ENCODE measurements around the gene SPRR5.

Gene SPRR5, protein sequence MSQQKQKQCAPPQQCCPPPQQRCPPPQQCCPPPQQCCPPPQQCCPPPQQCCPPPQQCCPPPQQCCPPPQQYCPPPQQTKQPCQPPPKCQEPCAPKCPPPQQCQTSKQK

DNA sequence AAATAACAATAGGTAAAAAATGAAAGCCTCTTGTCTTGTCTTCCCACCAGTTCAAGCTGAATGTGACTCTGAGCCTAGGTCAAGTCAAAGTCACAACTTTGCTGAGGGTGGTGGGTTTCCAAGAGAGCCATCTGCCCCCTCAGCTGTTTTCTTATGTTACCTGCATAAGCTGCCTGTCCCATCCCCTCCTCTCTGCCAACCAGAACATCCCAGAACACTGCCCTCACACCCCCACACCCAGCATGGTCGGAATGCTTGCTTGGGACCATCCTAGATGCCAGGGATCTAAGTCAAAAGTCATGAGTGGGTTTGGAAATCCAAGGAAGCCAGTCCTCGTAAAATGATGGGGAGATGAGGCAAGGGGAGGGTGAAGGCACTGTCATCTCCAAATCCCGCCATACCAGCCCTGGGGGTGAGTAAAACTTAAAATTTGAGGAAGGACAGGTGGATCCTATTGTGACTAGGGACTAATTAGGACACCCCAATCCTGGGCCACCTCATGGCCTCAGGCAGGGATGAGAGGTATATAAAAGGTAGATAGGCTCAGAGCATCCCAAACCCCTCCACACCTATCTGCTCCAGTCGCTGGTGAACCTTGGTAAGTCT, at the start of gene SPRR5:
Gene SPRR5 (plus strand): TSS at position 556 of the 606 bp plus-strand sequence. CDS start 1,349 bp downstream, outside the sequence.
- no peak for DNase-seq

DNA sequence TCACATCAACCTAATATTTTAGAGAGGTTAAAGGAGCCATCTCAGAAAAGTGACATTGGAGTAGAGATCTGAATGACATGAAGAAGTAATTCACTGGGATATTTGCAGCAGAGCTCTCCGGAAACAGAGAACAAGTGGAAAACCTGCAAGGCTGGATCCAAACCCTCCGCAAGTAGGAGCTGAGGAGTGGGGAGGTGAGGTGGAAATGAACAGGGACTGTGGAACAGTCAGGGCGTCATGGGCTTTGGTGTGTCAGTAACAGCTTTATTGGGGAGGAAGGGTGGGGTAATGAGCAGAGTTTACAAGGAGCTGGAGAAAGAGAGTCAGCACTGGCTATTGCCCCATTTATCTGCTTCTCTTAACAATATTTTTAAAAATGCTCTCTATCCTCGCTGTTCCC, 48.0 kb upstream of the SPRR5 start:
- no peak for DNase-seq

DNA sequence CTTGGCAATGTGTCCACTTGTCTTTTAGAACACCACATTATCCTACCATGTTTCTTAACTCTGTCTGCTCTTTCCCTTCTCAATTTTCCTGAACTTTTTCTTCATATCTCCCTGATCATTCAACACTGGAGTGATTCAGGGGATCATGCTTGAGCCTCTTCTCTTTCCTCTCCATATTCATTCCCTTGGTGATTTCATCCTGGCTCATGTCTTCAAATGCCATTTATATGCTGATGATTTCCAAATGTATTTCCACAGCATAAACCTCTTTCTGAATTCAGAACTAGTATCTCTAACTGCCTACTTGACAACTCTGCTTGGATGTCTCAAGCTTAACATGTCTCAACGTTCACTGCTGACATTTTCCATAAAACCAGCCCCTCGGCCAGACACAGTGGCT, 47.1 kb upstream of the SPRR5 start:
- no peak for DNase-seq

DNA sequence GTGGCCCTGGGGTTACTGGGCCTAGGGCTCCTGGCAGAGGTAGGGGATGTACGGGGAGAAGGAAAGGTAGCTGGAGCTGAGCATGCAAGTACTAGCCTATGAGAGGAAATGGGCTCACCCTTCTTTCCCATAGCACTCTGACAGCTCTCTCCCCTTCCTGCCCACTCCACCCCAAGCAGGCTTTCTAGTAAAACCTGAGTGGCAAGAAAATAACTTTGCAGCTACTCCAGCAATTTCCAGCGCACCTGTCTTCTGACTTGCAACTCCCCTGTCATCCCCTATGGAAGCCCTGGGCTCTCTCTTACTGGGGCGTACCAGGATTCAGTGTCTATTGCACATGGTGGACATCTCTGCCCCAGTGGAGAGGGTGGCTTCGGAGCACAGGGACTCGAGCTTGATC, 45.4 kb upstream of the SPRR5 start:
- no peak for DNase-seq

DNA sequence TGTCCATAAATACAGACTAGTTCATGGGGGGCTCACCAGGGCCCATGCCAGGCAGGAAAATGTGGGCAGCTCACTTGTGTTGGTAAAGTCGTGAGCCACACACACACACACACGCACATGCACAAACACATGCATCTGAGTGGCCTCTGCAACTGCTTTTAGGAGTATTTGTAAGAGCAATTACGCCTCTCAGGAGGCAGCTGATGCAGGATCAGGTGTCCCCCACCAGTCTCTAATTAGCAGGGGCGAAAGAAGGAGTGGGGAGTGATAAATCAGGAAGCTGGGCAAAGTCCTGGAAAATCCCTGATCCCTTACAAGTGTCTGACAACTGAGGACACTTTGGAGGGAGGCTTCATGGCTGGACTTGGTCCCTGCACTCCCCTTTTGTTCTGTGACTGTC, 44.4 kb upstream of the SPRR5 start:
- DNase-seq = no peak

DNA sequence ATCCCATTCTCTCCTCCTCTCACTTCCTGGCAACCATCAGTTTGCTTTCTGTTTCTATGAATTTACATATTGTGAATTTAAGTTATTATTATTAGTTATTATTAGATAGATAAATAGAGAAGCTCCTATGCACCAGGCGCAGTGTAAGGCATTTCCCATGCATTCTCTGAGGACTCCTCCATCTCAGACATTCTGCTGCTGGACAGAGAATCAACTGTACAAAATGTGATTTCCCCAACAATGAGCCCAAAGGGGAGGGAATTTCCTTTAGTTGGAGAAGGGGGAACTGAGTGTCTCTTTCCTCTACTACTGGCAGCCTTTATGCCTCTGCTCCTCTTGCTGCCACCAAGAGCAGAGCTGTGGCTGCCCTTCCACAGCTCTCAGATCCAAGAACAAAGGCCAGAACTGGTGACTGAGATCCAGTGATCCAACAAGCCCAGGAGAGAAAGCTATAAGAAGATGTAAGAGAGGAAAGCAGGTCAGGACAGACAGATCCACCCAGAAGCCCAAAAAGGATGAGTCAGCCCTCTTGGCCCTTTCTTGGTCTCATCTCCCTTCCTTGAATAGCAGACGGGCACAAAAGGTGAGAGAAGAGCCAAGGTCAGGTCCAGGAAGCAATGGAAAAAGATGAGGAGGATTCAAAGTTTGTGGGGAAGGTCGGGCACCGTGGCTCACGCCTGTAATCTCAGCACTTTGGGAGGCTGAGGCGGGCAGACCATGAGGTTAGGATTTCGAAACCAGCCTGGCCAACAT, 42.1 kb upstream of the SPRR5 start:
- no peak for DNase-seq

DNA sequence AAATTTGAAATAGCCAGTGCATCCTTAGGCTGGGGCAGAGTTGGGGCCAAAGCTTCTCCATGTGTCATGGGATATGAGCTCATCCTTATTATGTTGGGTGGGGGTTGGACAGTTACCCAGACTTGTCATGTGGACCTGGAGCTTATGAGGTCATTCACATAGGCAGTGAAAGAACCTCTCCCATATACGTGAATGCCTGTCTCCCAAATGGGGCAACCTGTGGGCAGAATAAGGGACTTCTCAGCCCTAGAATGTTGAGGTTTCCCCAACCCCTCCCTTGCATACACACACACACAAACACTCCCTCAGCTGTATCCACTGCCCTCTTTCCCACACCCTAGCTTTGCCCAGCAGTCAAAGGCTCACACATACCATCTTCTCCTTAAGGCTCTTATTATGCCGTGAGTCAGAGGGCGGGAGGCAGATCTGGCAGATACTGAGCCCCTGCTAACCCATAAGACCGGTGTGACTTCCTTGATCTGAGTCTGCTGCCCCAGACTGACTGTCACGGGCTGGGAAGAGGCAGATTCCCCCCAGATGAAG, 40.9 kb upstream of the SPRR5 start:
- DNase-seq = no peak

DNA sequence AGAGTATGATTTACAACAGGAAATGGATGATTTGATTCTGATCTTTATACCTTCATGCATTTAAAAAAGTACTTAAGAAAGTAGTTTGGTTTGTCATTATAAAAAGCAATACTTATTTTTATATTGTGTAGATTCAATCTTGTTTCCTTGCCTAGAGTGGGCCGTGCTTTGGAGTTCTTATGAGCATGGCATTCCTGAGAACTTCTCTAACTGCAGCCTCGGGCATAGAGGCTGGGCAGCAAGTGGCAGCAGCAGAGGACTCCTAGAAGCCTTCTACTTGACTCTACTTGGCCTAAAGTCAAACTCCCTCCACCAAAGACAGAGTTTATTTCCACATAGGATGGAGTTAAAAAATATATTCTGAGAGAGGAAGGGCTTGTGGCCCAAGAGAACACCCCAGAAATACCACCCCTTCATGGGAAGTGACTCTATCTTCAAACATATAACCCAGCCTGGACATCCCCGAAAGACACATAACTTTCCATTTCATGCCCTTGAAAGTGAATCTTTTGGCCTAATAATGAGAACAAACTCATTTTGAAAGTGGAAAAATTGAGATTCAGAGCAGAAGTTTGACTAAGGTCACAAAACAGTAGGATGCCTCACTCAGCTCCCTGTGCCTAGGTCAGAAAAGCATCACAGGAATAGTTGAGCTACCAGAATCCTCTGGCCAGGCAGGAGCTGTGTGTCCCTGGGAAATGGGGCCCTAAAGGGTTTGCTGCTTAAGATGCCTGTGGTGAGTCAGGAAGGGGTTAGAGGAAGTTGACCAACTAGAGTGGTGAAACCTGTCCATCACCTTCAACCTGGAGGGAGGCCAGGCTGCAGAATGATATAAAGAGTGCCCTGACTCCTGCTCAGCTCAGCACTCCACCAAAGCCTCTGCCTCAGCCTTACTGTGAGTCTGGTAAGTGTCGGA, 39.1 kb upstream of the SPRR5 start, which contains the start of gene IVL:
Gene IVL (plus strand): TSS at position 861 of the 916 bp plus-strand sequence. CDS start 1,252 bp downstream, outside the sequence.
- DNase-seq = no peak

DNA sequence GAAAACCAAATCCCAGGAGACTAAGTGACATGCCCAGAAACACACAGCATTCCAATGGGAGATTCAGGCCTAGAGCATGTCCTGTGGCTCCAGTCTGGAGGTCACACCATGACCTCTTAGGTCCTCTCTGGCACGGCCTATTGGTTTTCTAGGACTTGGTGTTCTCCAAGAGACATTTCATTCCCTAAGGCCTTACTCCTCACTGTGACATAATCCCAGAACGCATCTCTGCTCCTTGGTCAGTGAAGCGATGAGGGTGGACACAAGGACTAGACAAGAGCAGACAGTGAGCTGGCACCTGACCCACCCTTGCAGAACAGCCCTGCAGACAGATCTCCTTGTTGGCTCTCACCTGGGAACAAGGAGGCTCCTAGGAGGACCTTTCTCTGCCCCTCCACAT, 37.8 kb upstream of the SPRR5 start:
- no peak for DNase-seq

DNA sequence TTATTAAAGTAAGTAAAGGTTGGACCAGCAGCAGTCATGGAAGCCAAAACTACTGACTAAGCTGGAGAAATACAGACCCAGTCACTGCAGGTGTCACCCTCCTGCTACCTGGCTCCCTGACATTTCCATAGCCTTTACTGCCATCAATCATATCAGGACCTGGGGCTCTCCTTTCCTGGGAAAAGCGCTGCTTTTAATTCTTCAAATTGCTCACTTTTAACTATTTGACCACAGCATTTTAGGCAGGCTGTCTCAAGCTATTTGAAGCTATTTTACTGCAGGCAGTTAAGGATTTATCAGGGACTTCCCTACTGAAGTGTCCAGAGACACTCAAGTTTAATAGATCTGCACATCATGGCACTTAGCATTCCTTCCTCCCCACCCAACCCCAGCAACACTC, 34.5 kb upstream of the SPRR5 start:
- DNase-seq = no peak

DNA sequence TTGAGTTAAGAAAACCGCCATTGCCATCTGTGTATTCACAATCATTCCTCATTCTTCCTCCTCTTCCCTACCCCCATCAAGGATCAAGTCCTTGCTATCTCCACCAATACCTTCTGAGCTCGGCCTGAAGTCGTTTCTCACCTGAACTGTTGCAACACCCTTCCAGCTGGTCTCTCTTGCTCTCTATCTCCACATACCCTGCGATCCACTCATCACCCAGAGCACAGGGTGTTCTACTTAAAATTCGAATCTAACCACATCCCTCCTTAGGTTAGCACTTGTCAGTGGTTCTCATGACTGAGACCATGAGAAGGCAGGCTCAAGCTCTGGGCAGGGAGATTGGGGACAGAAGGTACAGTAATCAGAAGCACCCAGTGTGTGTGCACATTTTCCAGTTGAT, 34.1 kb upstream of the SPRR5 start:
- no peak for DNase-seq

DNA sequence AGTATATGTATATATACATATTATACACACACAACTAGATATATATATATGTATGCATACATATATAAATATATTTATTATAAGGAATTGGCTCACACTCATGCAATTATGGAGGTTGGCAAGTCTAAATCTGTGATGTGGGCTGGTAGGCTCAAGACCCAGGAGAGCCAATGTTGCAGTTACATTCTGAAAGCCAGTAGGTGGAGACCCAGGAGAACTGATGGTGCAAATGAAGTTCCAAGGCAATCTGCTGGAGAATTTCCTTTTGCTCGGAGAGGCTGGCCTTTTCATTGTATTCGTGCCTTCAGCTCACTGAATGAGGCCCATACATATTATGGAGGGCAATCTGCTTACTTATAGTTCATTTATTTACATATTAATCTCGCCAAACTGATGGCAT, 29.2 kb upstream of the SPRR5 start:
- DNase-seq = no peak

DNA sequence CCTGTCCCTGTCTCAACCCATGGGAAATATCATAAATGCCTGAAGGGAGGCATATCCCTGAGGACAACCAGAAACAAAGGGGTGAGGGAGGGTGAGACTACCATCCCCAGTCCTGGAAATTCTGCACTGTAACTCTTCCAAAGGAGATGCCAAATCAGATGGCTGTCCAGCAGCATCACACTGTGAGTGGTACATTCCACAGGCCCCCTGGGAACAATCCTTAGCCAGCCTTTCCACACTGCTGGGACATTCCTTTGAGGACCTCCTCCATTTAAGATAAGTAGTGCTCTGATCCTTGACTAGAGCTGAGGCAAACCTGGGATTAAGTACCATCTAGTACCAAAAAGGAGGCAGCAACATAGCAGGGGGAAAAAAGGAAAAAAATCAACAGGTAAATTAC, 27.9 kb upstream of the SPRR5 start:
- no peak for DNase-seq

DNA sequence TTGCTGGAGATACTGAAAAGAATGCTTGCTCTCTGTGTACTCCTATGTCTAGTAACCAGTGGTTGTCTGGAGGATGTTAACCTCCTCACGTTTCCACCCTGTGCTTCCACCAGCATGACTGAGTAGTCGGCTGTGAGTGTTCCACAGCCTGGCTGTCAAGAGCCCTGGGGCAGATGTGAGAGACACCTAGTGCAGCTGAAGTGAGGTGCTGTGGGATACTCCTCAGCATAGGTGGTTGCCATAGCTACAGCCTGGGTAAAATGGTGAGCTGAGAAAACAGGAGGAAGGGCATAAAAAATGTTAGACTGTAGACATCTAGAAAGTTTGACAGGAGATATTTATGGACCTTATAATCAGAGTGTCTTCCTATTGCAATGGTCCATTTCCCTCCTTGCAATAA, 22.8 kb upstream of the SPRR5 start:
- no peak for DNase-seq

DNA sequence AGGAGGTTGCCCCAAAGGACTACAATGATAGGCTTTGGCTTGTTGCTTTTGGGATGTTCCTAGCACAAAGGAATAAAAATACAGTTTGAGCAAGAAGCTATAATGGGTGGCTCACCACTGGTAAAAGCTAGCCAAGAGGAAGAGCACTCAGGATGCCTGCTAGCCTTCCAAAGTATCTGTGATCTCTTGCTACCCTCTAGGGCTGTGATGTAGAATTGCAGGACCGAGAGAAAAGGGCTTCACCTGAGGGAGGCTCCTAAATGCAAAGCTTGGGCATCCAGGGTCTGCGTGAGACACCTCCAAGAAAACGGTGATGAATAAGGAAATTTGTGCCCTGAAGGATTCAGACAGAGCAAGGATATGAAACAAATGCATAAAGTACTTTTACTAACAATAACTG, 20.9 kb upstream of the SPRR5 start:
- DNase-seq = no peak

DNA sequence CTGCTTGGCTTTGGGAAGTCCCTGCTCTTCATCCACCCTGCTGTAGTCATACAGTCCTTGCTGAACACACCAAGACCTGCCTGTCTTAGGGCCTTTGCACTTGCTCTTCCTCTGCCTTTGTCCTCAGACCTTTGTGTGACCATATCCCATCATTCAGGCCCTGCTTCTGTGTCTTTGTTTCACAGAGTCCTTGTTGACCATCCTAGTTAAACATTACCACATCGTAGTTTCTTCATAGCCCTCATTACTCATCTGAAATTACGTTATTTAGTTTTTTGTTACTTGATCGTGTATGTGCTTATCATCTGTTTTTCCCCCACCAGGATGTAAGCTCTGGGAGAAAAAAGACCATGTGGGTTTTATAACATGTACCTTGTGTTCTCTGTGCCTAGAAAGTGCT, 18.3 kb upstream of the SPRR5 start:
- DNase-seq = no peak

DNA sequence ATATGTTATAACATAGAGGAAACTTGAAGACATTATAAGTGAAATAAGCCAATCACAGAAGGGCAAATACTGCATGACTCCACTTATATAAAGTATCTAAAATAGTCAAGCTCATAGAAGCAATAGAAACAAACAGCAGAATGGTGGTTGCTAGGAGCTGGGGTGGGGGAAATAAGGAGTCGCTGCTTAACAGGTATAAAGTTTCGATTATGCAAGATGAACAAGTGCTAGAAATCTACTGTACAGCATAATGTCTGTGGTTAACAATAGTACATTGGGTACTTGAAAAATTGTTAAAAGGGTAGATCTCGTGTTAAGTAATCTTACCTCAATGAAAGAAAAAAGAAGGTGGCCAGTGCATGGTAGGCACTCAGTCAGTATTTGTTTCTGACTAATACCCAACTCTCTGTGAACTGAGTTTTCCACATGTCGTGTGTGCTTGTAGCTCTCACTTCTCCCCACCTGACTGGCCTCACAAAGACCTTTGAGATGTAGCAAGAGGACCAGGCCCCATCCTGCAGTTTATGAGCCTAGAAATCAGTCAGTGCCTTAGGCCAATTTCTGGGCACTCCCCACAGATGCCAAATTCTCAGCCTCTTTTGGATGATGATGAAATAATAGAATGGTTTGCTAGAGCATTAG, 14.7 kb upstream of the SPRR5 start:
- DNase-seq = no peak

DNA sequence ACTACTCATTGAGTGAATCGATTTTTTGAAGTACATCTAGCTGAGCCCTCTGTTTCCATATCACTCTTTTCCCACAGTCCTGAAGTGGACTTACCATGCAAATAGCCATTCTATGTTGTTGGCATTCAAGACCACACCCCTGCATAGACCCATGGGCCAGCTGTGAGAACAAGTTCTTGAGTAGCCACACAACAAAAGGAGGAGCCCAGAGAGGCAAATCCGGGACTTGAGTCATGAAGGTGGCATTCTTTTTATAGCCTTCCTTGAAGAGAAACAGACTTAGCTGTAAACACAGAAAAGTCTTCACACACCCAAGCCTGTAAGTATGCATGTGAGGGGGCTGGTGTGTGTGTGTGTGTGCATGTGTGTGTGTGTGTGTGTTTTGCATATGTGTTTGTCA, 13.8 kb upstream of the SPRR5 start:
- DNase-seq = no peak

DNA sequence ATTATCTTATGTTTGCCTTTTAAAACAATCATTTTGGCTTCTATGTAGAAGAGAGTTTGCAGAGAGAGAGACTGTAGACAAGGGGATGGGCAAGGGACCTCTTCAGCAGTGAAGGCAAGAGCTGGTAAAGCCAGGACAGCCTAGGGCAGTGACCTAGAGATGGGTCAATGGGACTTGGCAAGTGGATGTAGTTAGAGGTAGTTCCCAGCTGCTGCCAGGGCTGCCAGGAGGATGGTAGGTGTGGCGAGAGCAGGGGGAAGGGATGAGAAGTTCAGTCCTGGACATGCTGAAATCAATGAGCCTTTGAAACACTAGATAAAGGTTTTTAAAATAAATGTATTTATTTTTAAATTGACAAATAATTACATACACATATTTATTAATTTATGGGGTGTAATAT, 6.4 kb upstream of the SPRR5 start:
- DNase-seq = no peak

DNA sequence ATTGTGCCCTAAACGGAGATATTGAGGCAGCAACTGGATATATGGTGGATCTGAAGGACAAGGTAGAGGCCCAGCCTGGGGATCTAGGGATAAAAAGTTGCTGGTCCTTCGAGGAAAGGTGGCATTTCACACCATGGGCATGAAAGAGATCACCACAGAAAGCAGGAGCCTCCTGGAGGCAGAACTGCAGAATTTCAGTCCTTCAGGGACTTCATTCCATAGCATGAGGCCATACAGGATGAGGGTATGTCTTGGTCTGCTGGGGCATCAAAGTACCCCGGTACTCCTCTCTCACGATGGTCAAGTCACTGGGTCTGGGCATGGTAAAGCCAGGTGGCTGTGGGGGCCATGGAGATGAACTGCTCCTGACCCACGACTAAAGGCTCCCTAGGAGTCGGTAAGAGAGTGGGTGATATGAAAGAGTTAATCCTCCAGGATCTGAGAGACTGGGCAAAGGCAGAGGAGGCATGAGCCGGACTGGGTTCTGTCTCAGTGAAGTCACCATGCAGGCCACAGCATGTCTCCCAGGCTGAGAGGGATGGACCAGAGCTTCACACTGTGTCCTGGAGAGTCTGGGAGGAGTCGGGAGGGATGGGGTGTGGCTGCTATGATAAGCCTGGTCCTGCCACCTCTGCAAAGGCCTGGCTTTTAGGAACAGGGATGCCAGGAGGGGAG, 5.8 kb upstream of the SPRR5 start:
- DNase-seq = no peak

DNA sequence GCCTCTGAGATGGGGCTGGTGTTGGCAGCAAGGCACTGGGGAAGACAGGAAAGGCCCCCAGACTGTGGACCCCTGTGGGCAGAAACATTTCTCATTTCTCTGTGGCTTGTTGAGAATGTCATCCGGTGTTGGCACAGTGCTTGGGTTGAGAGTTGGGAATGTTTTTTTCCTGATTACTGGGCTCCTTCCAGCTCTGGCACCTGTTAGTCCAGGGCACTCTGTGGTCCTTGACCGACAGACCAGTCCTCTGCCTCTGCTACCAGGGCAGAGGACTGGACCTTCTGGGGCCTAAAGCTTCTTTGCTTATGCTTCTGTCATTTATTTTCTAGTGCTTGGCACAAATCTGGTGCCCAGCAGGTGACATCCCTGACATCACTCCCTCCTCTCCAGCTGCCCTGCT, 4.8 kb upstream of the SPRR5 start:
- no peak for DNase-seq

DNA sequence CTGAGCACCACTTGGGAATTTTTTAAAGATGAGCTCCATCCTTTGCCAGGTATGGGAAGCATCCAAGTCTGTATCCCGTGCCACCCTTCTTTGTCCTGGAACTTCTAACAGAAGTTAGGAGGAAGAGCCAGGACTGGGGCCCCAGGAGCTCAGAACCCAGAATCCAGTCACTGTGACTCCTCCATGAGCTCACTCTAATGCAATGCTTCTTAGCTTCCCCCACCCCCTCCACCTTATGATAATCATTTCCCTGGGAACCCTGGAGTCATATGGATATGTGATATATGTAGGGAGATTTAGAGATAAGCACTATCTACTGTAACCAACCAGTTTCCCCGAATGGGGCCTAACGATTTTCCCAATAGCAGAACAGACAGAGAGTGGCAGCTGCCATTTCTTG, 758 bp upstream of the SPRR5 start:
- no peak for DNase-seq

Measured in activated CD4-positive, alpha-beta T cell treated with anti-CD3 and anti-CD28 coated beads for 48 hours (primary cell).